Cardiac fibroblast (primary cell): Measurements from ENCODE around the gene HBA2.
A peak's percentile ranks its signal among the peaks of the same experiment; 100 is the strongest.
"Not testable (repeated sequence)": the region's sequence is repeated elsewhere in the genome, so short reads cannot be mapped to it uniquely, and the experiment has no call there.

Experiments used
- DNase-seq, 2 donors: peaks; one replicate each; pipeline versions ENCODE4 v3.0.0 to v3.0.0-alpha.2; 2010; ENCODE audit warnings: low read depth in 2 of 2
- H3K4me3 ChIP-seq, 2 donors: replicated peaks in 1 of 2; 1 replicate in 1 of 2; 2 replicates in 1 of 2; pipeline ENCODE4 v1.5.1; 2011; ENCODE audit warnings: low read depth in 2 of 2, low read length in 2 of 2, mild to moderate bottlenecking in 2 of 2, moderate library complexity in 1 of 2
- CTCF ChIP-seq: IDR thresholded peaks from one replicate; pipeline ENCODE4 v1.5.1; 2011; ENCODE audit warnings: low read depth, mild to moderate bottlenecking, low read length, inconsistent platforms

Gene HBA2

GRCh38 chr16:194516-194915 lies 21.8 kb downstream of the HBA2 start:
- TF ChIP-seq CTCF: no peak
- no peak overlapping the region for H3K4me3 ChIP-seq
- DNase-seq: peak in 1 of 2 donors; percentile 49

- no peak for TF ChIP-seq CTCF
- no peak overlapping the region for H3K4me3 ChIP-seq
- peak; percentile 41 to 78 for DNase-seq
Measured at GRCh38 chr16:200388-200787, 27.7 kb downstream of the HBA2 start.

- TF ChIP-seq CTCF: no peak
- DNase-seq: no peak
- no peak overlapping the region for H3K4me3 ChIP-seq
Measured at GRCh38 chr16:203246-203645, 30.6 kb downstream of the HBA2 start.

GRCh38 chr16:204046-204445 lies 31.4 kb downstream of the HBA2 start:
- H3K4me3 ChIP-seq, DNase-seq: not testable (repeated sequence)

- H3K4me3 ChIP-seq: not testable (repeated sequence)
Measured at GRCh38 chr16:209359-209758, 36.7 kb downstream of the HBA2 start.

GRCh38 chr16:211631-212180 lies 39.0 kb downstream of the HBA2 start:
- not testable (repeated sequence) for DNase-seq, H3K4me3 ChIP-seq

More at GRCh38 chr16:209359-209758, 36.7 kb downstream of the HBA2 start:
- not testable (repeated sequence) for DNase-seq

GRCh38 chr16:212999-213398 lies 40.3 kb downstream of the HBA2 start:
- H3K4me3 ChIP-seq: no peak overlapping the region
- DNase-seq: no peak
- no peak for TF ChIP-seq CTCF

- H3K4me3 ChIP-seq: no peak overlapping the region
- no peak for TF ChIP-seq CTCF
- no peak for DNase-seq
Measured at GRCh38 chr16:220021-220420, 47.3 kb downstream of the HBA2 start.
